ENCODE data around the gene FCHSD2. TPM values are rescaled to one million over a fixed set of nuclear protein-coding genes. Genes with fewer than 3 reads are reported as not detected.

The FCHSD2 gene
- polyA plus RNA-seq, 1 donor (not counting 4 experiments of a cell fraction or from before 2014, with no cell fraction given): 14.2 TPM

DNA sequence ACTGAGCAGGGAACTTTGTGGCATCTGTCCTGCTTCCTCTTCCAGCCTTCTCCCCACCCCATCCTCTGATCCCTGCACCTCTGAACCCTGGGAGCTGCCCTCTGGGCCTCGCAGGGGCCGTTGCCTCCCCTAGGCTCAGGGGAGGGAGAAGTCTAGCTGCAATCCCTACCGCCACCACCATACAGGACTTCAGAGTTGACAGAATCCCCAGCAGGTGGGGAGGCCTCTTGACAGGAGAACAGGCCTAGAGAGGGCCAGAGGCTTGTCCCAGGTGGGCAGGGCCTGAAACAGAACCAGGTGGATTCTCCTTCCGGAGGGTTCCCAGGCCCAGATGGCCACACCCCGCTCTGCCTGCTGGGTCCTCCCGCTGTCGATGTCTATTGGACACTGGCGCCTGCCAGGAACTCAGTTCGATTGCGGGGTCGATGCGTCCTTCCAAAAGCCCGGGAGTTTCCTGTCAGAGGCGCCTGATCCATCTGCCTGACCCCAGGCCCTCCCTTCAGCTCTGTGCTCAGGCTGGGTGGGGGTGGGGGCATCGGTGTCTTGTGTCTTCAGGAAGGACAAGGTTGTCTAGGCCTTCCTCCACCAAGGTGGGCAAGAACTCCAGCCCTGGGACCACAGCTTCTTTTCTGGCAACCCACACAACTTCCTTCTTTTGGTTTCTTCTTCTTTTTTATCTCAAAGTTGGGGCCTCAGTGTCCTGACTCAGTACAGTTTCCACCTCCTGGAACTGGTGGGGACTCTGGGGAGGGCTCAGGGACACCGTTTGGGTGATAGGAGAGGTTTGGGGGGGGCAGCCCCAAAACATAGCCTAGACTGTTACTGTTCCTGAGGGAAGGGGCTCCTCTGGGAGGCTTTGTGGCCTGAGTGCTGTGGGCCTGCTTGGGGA is 354.7 kb downstream of the FCHSD2 start:
- no peaks in the 10 kb centered on the region for H3K9me1 ChIP-seq (ENCODE audit: control insufficient read depth, extremely low read depth, insufficient read depth, low read length)
- H3K4me3 ChIP-seq (ENCODE audit: control insufficient read depth in 2 of 3, extremely low read depth in 1 of 3, insufficient read depth in 2 of 3, low read depth in 1 of 3, low read length in 3 of 3): no peak overlapping the region
- FAIRE-seq: no peak
- no peaks in the 10 kb centered on the region for H3K27me3 ChIP-seq (ENCODE audit: control insufficient read depth, extremely low read depth, insufficient read depth, low read length)
- H2AFZ ChIP-seq (ENCODE audit: control insufficient read depth, low read length): no peak overlapping the region
- dilution Hi-C loops (cut with MboI; ENCODE audit: extremely low pct_ligation_motif_present, low sequenced_read_pairs): no loop called here
- H3K4me2 ChIP-seq (ENCODE audit: control insufficient read depth, extremely low read depth, insufficient read depth, low read depth, low read length): no peak overlapping the region
- peaks cover 11% of the 10 kb centered on the region for H3K4me1 ChIP-seq (ENCODE audit: control insufficient read depth, extremely low read depth, insufficient read depth, low read length)
- H3K9me3 ChIP-seq (ENCODE audit: control insufficient read depth, low read depth, low read length): no peaks in the 10 kb centered on the region
- no peaks in the 10 kb centered on the region for H4K20me1 ChIP-seq (ENCODE audit: control insufficient read depth, extremely low read depth, insufficient read depth, low read length)
- H3K27ac ChIP-seq (ENCODE audit: control insufficient read depth, insufficient read depth, low read length): no peak overlapping the region
- TF ChIP-seq, protein P1, sequence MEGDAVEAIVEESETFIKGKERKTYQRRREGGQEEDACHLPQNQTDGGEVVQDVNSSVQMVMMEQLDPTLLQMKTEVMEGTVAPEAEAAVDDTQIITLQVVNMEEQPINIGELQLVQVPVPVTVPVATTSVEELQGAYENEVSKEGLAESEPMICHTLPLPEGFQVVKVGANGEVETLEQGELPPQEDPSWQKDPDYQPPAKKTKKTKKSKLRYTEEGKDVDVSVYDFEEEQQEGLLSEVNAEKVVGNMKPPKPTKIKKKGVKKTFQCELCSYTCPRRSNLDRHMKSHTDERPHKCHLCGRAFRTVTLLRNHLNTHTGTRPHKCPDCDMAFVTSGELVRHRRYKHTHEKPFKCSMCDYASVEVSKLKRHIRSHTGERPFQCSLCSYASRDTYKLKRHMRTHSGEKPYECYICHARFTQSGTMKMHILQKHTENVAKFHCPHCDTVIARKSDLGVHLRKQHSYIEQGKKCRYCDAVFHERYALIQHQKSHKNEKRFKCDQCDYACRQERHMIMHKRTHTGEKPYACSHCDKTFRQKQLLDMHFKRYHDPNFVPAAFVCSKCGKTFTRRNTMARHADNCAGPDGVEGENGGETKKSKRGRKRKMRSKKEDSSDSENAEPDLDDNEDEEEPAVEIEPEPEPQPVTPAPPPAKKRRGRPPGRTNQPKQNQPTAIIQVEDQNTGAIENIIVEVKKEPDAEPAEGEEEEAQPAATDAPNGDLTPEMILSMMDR (optimal IDR thresholded peaks at IDR 0.05 in 1 of 3, IDR thresholded peaks at IDR 0.05 in 1 of 3, conservative IDR thresholded peaks at IDR 0.05 in 1 of 3; ENCODE audit: extremely low read depth in 1 of 3, insufficient read depth in 2 of 3, low read length in 3 of 3): no peak
- TF ChIP-seq EZH2 (IDR thresholded peaks at IDR 0.05; ENCODE audit: low read length): no peak
- H3K36me3 ChIP-seq (ENCODE audit: control insufficient read depth in 2 of 2, extremely low read depth in 1 of 2, insufficient read depth in 2 of 2, low read length in 2 of 2): no peaks in the 10 kb centered on the region
- no peaks in the 10 kb centered on the region for H3K79me2 ChIP-seq (ENCODE audit: control insufficient read depth, insufficient read depth, low read length)
- H3K9ac ChIP-seq (ENCODE audit: control insufficient read depth, extremely low read depth, insufficient read depth, low read length): no peak overlapping the region
- no peak for DNase-seq (ENCODE audit: low read depth, low spot score)

Small RNA genes lying within 50 kb of the gene (small RNA-seq; reads per million reads assigned to genes)
- gene RNU6-672P (ENCODE audit: insufficient read length in 3 of 3, low read depth in 3 of 3, low replicate concordance in 1 of 3): 0 reads per million in 3 experiments

Other genes with a start within 250 kb of the FCHSD2 start
- 3.9 to 6.9 TPM (median 5.1 TPM) in 3 replicates for gene P2RY2, start 76.0 kb upstream of the FCHSD2 start, polyA plus RNA-seq
- 0.04 to 0.22 TPM (median 0.09 TPM) in 3 replicates for gene P2RY6, start 130.0 kb upstream of the FCHSD2 start, polyA plus RNA-seq
- gene ARHGEF17, start 166.0 kb upstream of the FCHSD2 start, polyA plus RNA-seq: 4.2 to 6.4 TPM (median 5.1 TPM) in 3 replicates
- 3.4 to 5.0 TPM (median 4.2 TPM) in 3 replicates for gene RELT, start 234.1 kb upstream of the FCHSD2 start, polyA plus RNA-seq